Measurements from ENCODE around the gene CALY.
A peak's percentile ranks its signal among the peaks of the same experiment; 100 is the strongest.

The CALY gene

GRCh38 chr10:133356549-133357284 is 20.0 kb upstream of the CALY start:
- Histone ChIP-seq H3K36me3 (ENCODE audit: control insufficient read depth, insufficient read depth, low read length, severe bottlenecking) (peaks cover 1% of the 10 kb centered on the region), H3K4me1 (ENCODE audit: control insufficient read depth, insufficient read depth, low read length) (no peaks in the 10 kb centered on the region), H3K9me3 (ENCODE audit: control insufficient read depth, low read length) (no peaks in the 10 kb centered on the region), H3K9ac (ENCODE audit: low read length) (peak overlapping the region; percentile 42), H3K27me3 (replicated peaks; ENCODE audit: control insufficient read depth, insufficient read depth, low read length) (peaks cover 8% of the 10 kb centered on the region), H3K4me3 (ENCODE audit: low read length) (peak overlapping the region; percentile 69)
- DNase-seq (ENCODE audit: low read depth) = peak; percentile 3

- H3K9me3 ChIP-seq (ENCODE audit: control insufficient read depth, low read length) = no peaks in the 10 kb centered on the region
Measured at GRCh38 chr10:133355991-133356390, 19.3 kb upstream of the CALY start.

GRCh38 chr10:133355266-133355665 is 18.6 kb upstream of the CALY start:
- Histone ChIP-seq H3K27me3 (replicated peaks; ENCODE audit: control insufficient read depth, insufficient read depth, low read length) (peaks cover 15% of the 10 kb centered on the region), H3K36me3 (ENCODE audit: control insufficient read depth, insufficient read depth, low read length, severe bottlenecking) (no peaks in the 10 kb centered on the region), H3K9me3 (ENCODE audit: control insufficient read depth, low read length) (no peaks in the 10 kb centered on the region), H3K9ac (ENCODE audit: low read length) (no peak overlapping the region), H3K4me3 (ENCODE audit: low read length) (no peak overlapping the region), H3K4me1 (ENCODE audit: control insufficient read depth, insufficient read depth, low read length) (no peaks in the 10 kb centered on the region)
- no peak for DNase-seq (ENCODE audit: low read depth)

More at GRCh38 chr10:133355991-133356390, 19.3 kb upstream of the CALY start:
- DNase-seq (ENCODE audit: low read depth) = no peak
- Histone ChIP-seq H3K9ac (ENCODE audit: low read length) (no peak overlapping the region), H3K4me1 (ENCODE audit: control insufficient read depth, insufficient read depth, low read length) (no peaks in the 10 kb centered on the region), H3K36me3 (ENCODE audit: control insufficient read depth, insufficient read depth, low read length, severe bottlenecking) (no peaks in the 10 kb centered on the region), H3K27me3 (replicated peaks; ENCODE audit: control insufficient read depth, insufficient read depth, low read length) (peaks cover 10% of the 10 kb centered on the region), H3K4me3 (ENCODE audit: low read length) (no peak overlapping the region)

GRCh38 chr10:133354672-133355240 is 18.1 kb upstream of the CALY start:
- Histone ChIP-seq H3K4me1 (ENCODE audit: control insufficient read depth, insufficient read depth, low read length) (no peaks in the 10 kb centered on the region), H3K36me3 (ENCODE audit: control insufficient read depth, insufficient read depth, low read length, severe bottlenecking) (no peaks in the 10 kb centered on the region), H3K4me3 (ENCODE audit: low read length) (no peak overlapping the region), H3K27me3 (replicated peaks; ENCODE audit: control insufficient read depth, insufficient read depth, low read length) (peaks cover 20% of the 10 kb centered on the region), H3K9ac (ENCODE audit: low read length) (no peak overlapping the region), H3K9me3 (ENCODE audit: control insufficient read depth, low read length) (no peaks in the 10 kb centered on the region)
- no peak for DNase-seq (ENCODE audit: low read depth)

GRCh38 chr10:133353988-133354605 is 17.4 kb upstream of the CALY start:
- no peak for DNase-seq (ENCODE audit: low read depth)
- Histone ChIP-seq H3K27me3 (replicated peaks; ENCODE audit: control insufficient read depth, insufficient read depth, low read length) (peaks cover 27% of the 10 kb centered on the region), H3K36me3 (ENCODE audit: control insufficient read depth, insufficient read depth, low read length, severe bottlenecking) (no peaks in the 10 kb centered on the region), H3K4me1 (ENCODE audit: control insufficient read depth, insufficient read depth, low read length) (no peaks in the 10 kb centered on the region), H3K9ac (ENCODE audit: low read length) (no peak overlapping the region), H3K9me3 (ENCODE audit: control insufficient read depth, low read length) (no peaks in the 10 kb centered on the region), H3K4me3 (ENCODE audit: low read length) (no peak overlapping the region)

GRCh38 chr10:133353202-133353959 is 16.7 kb upstream of the CALY start:
- no peak overlapping the region for H3K9ac ChIP-seq (ENCODE audit: low read length)
- no peak overlapping the region for H3K4me3 ChIP-seq (ENCODE audit: low read length)
- no peaks in the 10 kb centered on the region for H3K9me3 ChIP-seq (ENCODE audit: control insufficient read depth, low read length)
- no peaks in the 10 kb centered on the region for H3K36me3 ChIP-seq (ENCODE audit: control insufficient read depth, insufficient read depth, low read length, severe bottlenecking)
- H3K27me3 ChIP-seq (replicated peaks; ENCODE audit: control insufficient read depth, insufficient read depth, low read length) = peaks cover 28% of the 10 kb centered on the region
- H3K4me1 ChIP-seq (ENCODE audit: control insufficient read depth, insufficient read depth, low read length) = no peaks in the 10 kb centered on the region
- no peak for DNase-seq (ENCODE audit: low read depth)

GRCh38 chr10:133351408-133352318 is 15.0 kb upstream of the CALY start:
- no peaks in the 10 kb centered on the region for H3K9me3 ChIP-seq (ENCODE audit: control insufficient read depth, low read length)
- no peak for DNase-seq (ENCODE audit: low read depth)

GRCh38 chr10:133350950-133351329 is 14.2 kb upstream of the CALY start:
- Histone ChIP-seq H3K9me3 (ENCODE audit: control insufficient read depth, low read length) (no peaks in the 10 kb centered on the region), H3K27me3 (replicated peaks; ENCODE audit: control insufficient read depth, insufficient read depth, low read length) (peaks cover 28% of the 10 kb centered on the region), H3K4me3 (ENCODE audit: low read length) (no peak overlapping the region), H3K4me1 (ENCODE audit: control insufficient read depth, insufficient read depth, low read length) (no peaks in the 10 kb centered on the region), H3K36me3 (ENCODE audit: control insufficient read depth, insufficient read depth, low read length, severe bottlenecking) (no peaks in the 10 kb centered on the region), H3K9ac (ENCODE audit: low read length) (no peak overlapping the region)
- no peak for DNase-seq (ENCODE audit: low read depth)

More at GRCh38 chr10:133351408-133352318, 15.0 kb upstream of the CALY start:
- Histone ChIP-seq H3K4me1 (ENCODE audit: control insufficient read depth, insufficient read depth, low read length) (no peaks in the 10 kb centered on the region), H3K9ac (ENCODE audit: low read length) (no peak overlapping the region), H3K4me3 (ENCODE audit: low read length) (no peak overlapping the region), H3K36me3 (ENCODE audit: control insufficient read depth, insufficient read depth, low read length, severe bottlenecking) (no peaks in the 10 kb centered on the region), H3K27me3 (replicated peaks; ENCODE audit: control insufficient read depth, insufficient read depth, low read length) (peaks cover 28% of the 10 kb centered on the region)

GRCh38 chr10:133350283-133350949 is 13.7 kb upstream of the CALY start:
- no peaks in the 10 kb centered on the region for H3K36me3 ChIP-seq (ENCODE audit: control insufficient read depth, insufficient read depth, low read length, severe bottlenecking)
- H3K4me1 ChIP-seq (ENCODE audit: control insufficient read depth, insufficient read depth, low read length) = no peaks in the 10 kb centered on the region
- H3K9me3 ChIP-seq (ENCODE audit: control insufficient read depth, low read length) = no peaks in the 10 kb centered on the region
- DNase-seq (ENCODE audit: low read depth) = no peak
- H3K4me3 ChIP-seq (ENCODE audit: low read length) = no peak overlapping the region
- H3K9ac ChIP-seq (ENCODE audit: low read length) = no peak overlapping the region
- peaks cover 32% of the 10 kb centered on the region for H3K27me3 ChIP-seq (replicated peaks; ENCODE audit: control insufficient read depth, insufficient read depth, low read length)

GRCh38 chr10:133349577-133350011 is 12.9 kb upstream of the CALY start:
- no peaks in the 10 kb centered on the region for H3K9me3 ChIP-seq (ENCODE audit: control insufficient read depth, low read length)
- DNase-seq (ENCODE audit: low read depth) = no peak
- no peaks in the 10 kb centered on the region for H3K4me1 ChIP-seq (ENCODE audit: control insufficient read depth, insufficient read depth, low read length)
- H3K4me3 ChIP-seq (ENCODE audit: low read length) = no peak overlapping the region
- no peak overlapping the region for H3K9ac ChIP-seq (ENCODE audit: low read length)
- H3K36me3 ChIP-seq (ENCODE audit: control insufficient read depth, insufficient read depth, low read length, severe bottlenecking) = no peaks in the 10 kb centered on the region
- H3K27me3 ChIP-seq (replicated peaks; ENCODE audit: control insufficient read depth, insufficient read depth, low read length) = peaks cover 40% of the 10 kb centered on the region
